ENCODE data around the gene PCGF3. TPM values are rescaled to one million over a fixed set of nuclear protein-coding genes. Genes with fewer than 3 reads are reported as not detected.

PCGF3 gene, protein sequence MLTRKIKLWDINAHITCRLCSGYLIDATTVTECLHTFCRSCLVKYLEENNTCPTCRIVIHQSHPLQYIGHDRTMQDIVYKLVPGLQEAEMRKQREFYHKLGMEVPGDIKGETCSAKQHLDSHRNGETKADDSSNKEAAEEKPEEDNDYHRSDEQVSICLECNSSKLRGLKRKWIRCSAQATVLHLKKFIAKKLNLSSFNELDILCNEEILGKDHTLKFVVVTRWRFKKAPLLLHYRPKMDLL
- 10 to 100 TPM; 24.7 to 25.9 TPM for total RNA-seq

DNA sequence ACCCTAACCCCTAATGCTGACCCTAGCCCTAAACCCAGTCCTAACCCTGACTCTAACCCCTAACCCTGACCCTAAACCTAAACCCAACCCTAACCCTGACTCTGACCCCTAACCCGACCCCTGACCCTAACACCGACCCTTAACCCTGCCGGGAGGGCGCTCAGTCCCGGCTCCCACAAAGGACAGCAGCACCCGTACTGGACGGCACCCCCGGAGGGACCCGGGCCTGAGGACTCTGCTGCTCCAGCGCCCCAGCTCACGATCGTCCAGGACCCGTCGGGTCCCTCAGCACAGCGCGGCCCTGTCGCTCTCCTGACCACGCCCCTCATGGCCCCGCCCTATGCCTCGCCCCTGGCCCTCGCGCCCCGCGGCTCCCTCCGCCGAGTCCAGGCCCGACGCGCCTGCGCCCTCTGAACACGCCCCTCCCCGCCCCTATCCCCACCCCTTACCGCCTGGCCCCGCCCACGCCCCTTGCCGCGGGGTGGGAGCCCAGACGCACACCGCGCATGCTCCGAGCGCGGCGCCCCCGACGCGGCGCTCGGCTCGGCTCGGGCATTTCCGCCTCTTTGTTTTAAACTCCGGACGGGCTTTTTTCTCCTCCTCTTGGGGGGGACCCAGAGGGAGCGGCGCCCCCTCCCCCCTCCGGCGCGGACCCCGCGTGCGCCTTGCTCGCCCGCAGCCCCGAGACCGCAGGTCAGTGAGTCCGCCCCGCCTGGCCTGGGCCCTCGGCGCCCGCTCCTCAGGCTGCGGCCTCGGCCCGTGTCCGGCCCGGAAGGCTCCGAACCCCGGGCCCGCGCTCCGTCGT, at the start of gene PCGF3:
Gene PCGF3 (plus strand): TSS at position 555 of the 805 bp plus-strand sequence. CDS start 27,849 bp downstream, outside the sequence.
- DNase-seq = peak; percentile 96
- Mint-ChIP-seq H3K9me3 (no peaks in the 10 kb centered on the region), H3K4me1 (ENCODE audit: low read depth) (peaks cover 13% of the 10 kb centered on the region), H3K4me3 (peak within 1 kb of the TSS; percentile 76), H3K36me3 (ENCODE audit: low read depth) (no peaks in the 10 kb centered on the region), H3K27ac (no peak within 1 kb of the TSS), H3K27me3 (ENCODE audit: low read depth) (no peaks in the 10 kb centered on the region)
- CTCF ChIA-PET = no interaction called here
- intact Hi-C loops (cut with micrococcal nuclease) = loop anchor here (1.0 to 5.0 kb wide), 7 partner anchors 31 to 977 kb away; partner anchors contain the start of genes ATP5ME, CTBP1, DGKQ and FAM53A

DNA sequence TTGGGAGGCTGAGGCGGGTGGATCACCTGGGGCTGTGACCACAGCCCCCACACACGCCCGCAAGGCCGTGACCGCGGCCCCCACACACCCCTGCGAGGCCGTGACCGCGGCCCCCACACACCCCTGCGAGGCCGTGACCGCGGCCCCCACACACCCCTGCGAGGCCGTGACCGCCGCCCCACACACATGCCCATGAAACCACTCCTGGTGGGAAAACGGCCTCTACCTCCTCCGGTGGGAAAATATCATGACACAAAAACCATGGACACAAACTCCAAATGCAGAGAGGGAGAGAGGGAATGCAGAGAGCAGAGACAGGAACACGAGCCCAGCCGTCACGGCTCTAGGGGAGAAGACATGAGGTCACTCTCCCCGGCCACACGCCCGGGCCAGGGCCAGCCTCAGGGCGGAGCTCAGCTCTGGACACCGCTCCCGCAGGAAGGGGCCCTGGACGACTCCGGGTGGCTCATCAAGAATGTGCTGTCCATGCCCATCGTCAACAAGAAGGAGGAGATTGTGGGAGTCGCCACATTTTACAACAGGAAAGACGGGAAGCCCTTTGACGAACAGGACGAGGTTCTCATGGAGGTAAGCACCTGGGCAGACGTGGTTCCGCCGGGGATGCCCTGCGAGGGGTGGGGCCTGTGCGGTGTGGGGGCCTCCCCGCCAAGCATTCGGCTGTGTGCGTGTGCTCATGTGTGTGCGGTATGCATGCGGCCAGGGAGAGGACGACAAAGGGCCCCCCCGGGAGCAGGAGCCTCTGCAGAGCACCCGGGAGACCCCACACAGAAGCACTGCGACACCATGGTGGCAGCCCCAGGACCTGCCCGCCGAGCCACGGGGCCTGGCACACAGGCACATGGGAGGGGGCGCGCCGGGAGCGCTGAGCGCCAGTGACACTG, 48.9 kb upstream of the PCGF3 start:
- intact Hi-C loops (cut with micrococcal nuclease) = no loop called here
- Mint-ChIP-seq H3K4me1 (ENCODE audit: low read depth) (no peaks in the 10 kb centered on the region), H3K36me3 (ENCODE audit: low read depth) (peaks cover 6% of the 10 kb centered on the region), H3K27me3 (ENCODE audit: low read depth) (no peaks in the 10 kb centered on the region), H3K9me3 (no peaks in the 10 kb centered on the region), H3K27ac (no peak overlapping the region), H3K4me3 (no peak overlapping the region)
- no peak for DNase-seq
- CTCF ChIA-PET = no interaction called here

DNA sequence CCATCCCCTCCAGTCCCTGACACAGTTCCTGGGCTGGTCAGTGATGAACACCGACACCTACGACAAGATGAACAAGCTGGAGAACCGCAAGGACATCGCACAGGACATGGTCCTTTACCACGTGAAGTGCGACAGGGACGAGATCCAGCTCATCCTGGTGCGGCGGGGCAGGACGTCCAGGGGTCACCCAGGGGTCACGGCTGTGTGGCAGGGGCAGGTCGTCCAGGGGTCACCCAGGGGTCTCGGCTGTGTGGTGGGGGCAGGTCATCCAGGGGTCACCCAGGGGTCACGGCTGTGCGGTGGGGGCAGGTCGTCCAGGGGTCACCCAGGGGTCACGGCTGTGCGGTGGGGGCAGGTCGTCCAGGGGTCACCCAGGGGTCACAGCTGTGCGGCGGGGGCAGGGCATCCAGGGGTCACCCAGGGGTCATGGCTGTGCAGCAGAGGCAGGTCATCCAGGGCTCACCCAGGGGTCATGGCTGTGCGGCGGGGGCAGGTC, 48.2 kb upstream of the PCGF3 start:
- no peak overlapping the region for H3K4me3 Mint-ChIP-seq
- CTCF ChIA-PET = no interaction called here
- H3K36me3 Mint-ChIP-seq (ENCODE audit: low read depth) = peaks cover 6% of the 10 kb centered on the region
- intact Hi-C loops (cut with micrococcal nuclease) = no loop called here
- H3K4me1 Mint-ChIP-seq (ENCODE audit: low read depth) = no peaks in the 10 kb centered on the region
- no peaks in the 10 kb centered on the region for H3K27me3 Mint-ChIP-seq (ENCODE audit: low read depth)
- no peaks in the 10 kb centered on the region for H3K9me3 Mint-ChIP-seq
- H3K27ac Mint-ChIP-seq = no peak overlapping the region
- DNase-seq = no peak

DNA sequence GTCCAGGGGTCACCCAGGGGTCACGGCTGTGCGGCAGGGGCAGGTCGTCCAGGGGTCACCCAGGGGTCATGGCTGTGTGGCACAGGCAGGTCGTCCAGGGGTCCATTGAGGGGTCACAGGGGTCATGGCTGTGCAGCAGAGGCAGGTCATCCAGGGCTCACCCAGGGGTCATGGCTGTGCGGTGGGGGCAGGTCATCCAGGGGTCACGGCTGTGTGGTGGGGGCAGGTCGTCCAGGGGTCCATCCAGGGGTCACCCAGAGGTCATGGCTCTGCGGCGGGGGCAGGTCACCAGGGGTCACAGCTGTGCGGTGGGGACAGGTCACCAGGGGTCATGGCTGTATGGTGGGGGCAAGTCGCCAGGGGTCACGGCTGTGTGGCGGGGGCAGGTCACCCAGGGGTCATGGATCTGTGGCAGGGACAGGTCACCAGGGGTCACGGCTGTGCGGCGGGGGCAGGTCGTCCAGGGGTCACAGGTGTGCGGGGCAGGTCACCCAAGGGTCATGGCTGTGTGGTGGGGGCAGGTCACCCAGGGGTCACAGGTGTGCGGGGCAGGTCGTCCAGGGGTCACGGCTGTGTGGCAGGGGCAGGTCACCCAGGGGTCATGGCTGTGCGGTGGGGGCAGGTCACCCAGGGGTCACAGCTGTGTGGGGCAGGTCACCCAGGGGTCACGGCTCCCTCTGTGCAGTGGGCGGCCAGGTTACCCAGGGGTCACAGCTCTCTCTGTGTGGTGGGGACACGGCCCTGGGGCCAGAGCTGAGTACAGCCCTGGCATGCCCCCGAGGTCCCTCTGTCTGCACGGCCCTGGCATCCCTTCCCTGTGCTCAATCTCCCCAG, 47.6 kb upstream of the PCGF3 start:
- DNase-seq = no peak
- intact Hi-C loops (cut with micrococcal nuclease) = no loop called here
- Mint-ChIP-seq H3K4me3 (no peak overlapping the region), H3K27me3 (ENCODE audit: low read depth) (no peaks in the 10 kb centered on the region), H3K27ac (no peak overlapping the region), H3K4me1 (ENCODE audit: low read depth) (peaks cover 5% of the 10 kb centered on the region), H3K36me3 (ENCODE audit: low read depth) (peaks cover 6% of the 10 kb centered on the region), H3K9me3 (no peaks in the 10 kb centered on the region)
- CTCF ChIA-PET = interaction anchor here (0.7 kb wide), 1 partner anchor 55 kb away, joined by 3 read pairs; no protein-coding TSS in a partner anchor

DNA sequence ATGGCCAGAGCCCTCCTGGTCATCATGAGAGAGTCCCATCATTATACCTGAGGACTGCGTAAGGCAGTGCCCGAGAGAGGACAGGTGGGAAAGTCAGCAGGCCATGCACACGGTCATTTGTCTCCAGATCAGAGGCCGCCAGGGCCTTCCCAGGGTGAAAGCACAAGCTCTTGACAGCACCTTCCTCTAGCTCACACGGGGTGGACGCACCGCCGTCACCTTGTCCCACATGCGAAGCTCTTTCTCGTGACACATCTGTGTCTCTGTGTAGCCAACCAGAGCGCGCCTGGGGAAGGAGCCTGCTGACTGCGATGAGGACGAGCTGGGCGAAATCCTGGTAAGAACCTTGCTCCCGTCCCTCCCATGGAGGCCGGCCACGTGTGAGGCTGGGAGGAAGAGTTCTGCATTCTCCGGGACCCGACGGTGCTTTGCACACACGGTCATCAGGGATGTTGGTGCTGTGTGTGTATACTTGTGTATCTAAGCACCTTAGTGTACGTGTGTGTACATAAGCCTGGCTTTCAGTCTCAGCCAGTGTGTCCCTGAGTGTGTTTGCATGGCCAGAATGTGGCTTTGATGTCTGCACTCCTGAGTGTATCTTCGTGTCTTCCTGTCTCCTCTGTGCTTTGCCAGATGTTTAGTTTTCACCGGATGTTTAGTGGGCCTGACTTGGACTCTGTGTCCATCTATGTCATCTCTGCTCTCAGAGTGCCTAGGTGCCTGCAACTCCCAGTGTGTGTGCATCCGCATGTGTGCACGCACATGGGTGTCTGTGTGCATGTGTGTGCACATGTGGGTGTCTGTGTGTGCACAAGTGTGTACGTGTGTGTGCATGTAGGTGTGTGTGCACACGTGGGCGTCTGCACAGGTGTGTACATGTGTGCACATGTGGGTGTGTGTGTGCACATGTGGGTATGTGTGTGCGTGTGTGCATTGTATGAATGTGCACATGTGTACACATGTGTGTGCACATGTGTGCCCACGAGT, 46.7 kb upstream of the PCGF3 start:
- intact Hi-C loops (cut with micrococcal nuclease) = no loop called here
- Mint-ChIP-seq H3K27me3 (ENCODE audit: low read depth) (no peaks in the 10 kb centered on the region), H3K4me3 (no peak overlapping the region), H3K36me3 (ENCODE audit: low read depth) (peaks cover 6% of the 10 kb centered on the region), H3K9me3 (no peaks in the 10 kb centered on the region), H3K27ac (no peak overlapping the region), H3K4me1 (ENCODE audit: low read depth) (peaks cover 6% of the 10 kb centered on the region)
- CTCF ChIA-PET = interaction anchor here (0.7 kb wide), 1 partner anchor 56 kb away, joined by 3 read pairs; no protein-coding TSS in a partner anchor
- no peak for DNase-seq

DNA sequence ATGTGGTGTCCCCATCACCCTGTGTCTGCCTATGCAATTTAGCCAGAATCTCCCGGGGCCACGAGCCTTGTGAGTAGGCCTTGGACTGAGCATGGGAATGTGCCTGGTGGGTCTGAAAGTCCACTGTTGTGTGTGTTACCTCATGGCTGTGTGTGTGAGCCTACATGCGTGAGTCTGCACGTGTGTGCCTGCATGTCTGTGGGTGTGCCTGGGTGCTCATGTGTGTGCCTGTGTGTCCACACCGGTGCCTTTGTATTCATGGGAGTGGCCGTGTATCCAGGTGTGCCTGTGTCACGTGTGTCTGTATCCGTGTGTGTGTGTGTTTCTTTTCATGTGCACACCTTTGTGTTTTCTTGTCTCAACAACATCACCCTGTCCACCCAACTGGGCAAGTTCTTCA, 45.8 kb upstream of the PCGF3 start:
- Mint-ChIP-seq H3K9me3 (no peaks in the 10 kb centered on the region), H3K27ac (no peak overlapping the region), H3K4me3 (no peak overlapping the region), H3K27me3 (ENCODE audit: low read depth) (no peaks in the 10 kb centered on the region), H3K36me3 (ENCODE audit: low read depth) (peaks cover 6% of the 10 kb centered on the region), H3K4me1 (ENCODE audit: low read depth) (peaks cover 11% of the 10 kb centered on the region)
- DNase-seq = no peak
- CTCF ChIA-PET = no interaction called here
- intact Hi-C loops (cut with micrococcal nuclease) = loop anchor here (5.0 kb wide), 1 partner anchor 538 kb away; the partner anchor contains the start of gene ZNF718

DNA sequence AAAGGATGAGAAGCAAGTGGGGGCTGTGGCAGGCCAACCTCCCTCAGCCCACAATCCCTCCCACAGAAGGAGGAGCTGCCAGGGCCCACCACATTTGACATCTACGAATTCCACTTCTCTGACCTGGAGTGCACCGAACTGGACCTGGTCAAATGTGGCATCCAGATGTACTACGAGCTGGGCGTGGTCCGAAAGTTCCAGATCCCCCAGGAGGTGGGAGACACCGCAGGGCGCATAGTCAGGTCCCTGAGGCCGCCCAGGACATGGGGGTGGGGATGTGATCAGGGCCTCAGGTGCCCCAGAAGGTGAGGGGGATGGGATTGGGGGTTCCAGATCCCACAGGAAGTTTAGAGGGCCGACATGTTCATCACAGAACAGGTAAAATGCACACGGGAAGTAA, 45.2 kb upstream of the PCGF3 start:
- H3K27me3 Mint-ChIP-seq (ENCODE audit: low read depth) = no peaks in the 10 kb centered on the region
- CTCF ChIA-PET = no interaction called here
- intact Hi-C loops (cut with micrococcal nuclease) = loop anchor here (5.0 kb wide), 1 partner anchor 538 kb away; the partner anchor contains the start of gene ZNF718
- DNase-seq = no peak
- H3K4me1 Mint-ChIP-seq (ENCODE audit: low read depth) = peaks cover 16% of the 10 kb centered on the region
- H3K27ac Mint-ChIP-seq = no peak overlapping the region
- no peak overlapping the region for H3K4me3 Mint-ChIP-seq
- H3K9me3 Mint-ChIP-seq = no peaks in the 10 kb centered on the region
- peaks cover 6% of the 10 kb centered on the region for H3K36me3 Mint-ChIP-seq (ENCODE audit: low read depth)

DNA sequence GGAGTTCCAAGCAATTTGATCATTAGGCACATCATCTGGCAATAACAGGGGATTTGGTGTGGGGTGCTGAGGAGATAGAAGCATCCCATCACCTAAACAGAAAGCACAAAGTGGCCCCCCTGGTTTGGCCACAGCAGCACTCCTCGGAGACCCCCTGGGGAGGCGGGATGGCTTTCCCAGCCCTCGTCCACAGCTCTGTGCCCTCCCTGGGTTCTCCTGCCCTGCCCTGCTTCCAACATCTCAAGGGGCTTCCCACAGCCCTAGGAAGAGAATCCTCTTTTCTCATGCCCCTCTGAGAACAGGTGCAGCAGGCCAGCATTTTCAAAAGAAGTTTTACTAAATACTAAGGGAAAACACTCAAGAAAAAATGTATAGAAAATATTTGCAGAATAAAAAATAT, 44.4 kb upstream of the PCGF3 start:
- no peak overlapping the region for H3K27ac Mint-ChIP-seq
- H3K27me3 Mint-ChIP-seq (ENCODE audit: low read depth) = no peaks in the 10 kb centered on the region
- intact Hi-C loops (cut with micrococcal nuclease) = loop anchor here (5.0 kb wide), 1 partner anchor 539 kb away; the partner anchor contains the start of gene ZNF718
- peaks cover 18% of the 10 kb centered on the region for H3K4me1 Mint-ChIP-seq (ENCODE audit: low read depth)
- H3K9me3 Mint-ChIP-seq = no peaks in the 10 kb centered on the region
- H3K36me3 Mint-ChIP-seq (ENCODE audit: low read depth) = peaks cover 6% of the 10 kb centered on the region
- no peak overlapping the region for H3K4me3 Mint-ChIP-seq
- CTCF ChIA-PET = no interaction called here
- no peak for DNase-seq

DNA sequence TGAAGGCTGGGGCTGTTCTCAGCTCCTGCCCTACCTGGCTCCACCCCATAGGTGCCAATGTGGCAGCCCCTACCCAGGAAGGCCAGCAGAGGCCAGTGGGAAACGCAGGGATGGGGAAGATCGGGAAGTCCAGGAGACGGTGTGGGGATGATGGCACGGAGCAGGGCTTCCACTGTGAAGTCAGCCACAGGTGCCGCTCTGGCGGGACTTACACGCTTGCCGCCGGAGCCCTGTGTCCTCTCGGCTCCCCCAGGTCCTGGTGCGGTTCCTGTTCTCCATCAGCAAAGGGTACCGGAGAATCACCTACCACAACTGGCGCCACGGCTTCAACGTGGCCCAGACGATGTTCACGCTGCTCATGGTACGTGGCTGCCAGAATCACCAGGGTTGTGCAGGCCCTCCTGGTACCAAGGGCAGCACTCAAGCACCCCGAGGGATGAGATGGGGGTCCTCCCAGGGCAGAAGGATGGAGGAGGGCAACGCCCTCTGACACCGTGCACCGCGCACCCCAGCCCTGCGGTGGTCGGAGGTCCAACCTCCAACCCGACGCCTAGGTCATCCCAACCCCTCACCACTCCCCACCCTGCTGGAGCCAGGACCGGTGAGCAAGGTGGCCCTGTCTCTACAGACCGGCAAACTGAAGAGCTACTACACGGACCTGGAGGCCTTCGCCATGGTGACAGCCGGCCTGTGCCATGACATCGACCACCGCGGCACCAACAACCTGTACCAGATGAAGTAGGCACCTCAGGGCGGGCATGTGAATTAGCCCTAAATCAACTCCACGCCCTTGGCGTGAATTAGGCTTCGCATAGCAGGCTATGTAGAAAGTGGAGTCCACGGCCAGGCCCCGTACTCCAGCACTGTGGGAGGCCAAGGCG, 43.5 kb upstream of the PCGF3 start:
- Mint-ChIP-seq H3K9me3 (no peaks in the 10 kb centered on the region), H3K27me3 (ENCODE audit: low read depth) (no peaks in the 10 kb centered on the region), H3K27ac (no peak overlapping the region), H3K4me1 (ENCODE audit: low read depth) (peaks cover 18% of the 10 kb centered on the region), H3K36me3 (ENCODE audit: low read depth) (peaks cover 6% of the 10 kb centered on the region), H3K4me3 (peak overlapping the region; percentile 41)
- intact Hi-C loops (cut with micrococcal nuclease) = loop anchor here (5.0 kb wide), 1 partner anchor 540 kb away; the partner anchor contains the start of gene ZNF718
- peak; percentile 3 for DNase-seq
- CTCF ChIA-PET = no interaction called here

DNA sequence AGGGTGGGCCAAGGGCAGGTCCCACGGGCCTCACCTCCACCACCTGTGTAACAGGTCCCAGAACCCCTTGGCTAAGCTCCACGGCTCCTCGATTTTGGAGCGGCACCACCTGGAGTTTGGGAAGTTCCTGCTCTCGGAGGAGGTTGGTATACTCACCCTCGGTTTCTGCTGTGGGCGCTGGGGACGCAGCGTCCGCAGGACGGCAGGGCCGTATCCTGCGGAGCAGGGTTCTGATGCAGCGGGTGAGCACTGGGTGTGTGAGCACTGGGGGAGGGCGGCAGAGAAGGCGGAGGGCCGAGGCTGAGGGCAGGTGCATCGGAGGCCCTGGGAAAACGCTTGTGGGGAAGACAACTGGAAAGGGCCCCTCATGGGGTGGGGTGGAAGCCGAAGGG, 42.6 kb upstream of the PCGF3 start:
- peak overlapping the region; percentile 76 for H3K4me3 Mint-ChIP-seq
- intact Hi-C loops (cut with micrococcal nuclease) = loop anchor here (5.0 kb wide), 1 partner anchor 541 kb away; the partner anchor contains the start of gene ZNF718
- peaks cover 18% of the 10 kb centered on the region for H3K4me1 Mint-ChIP-seq (ENCODE audit: low read depth)
- no peaks in the 10 kb centered on the region for H3K9me3 Mint-ChIP-seq
- H3K27me3 Mint-ChIP-seq (ENCODE audit: low read depth) = no peaks in the 10 kb centered on the region
- CTCF ChIA-PET = no interaction called here
- peaks cover 6% of the 10 kb centered on the region for H3K36me3 Mint-ChIP-seq (ENCODE audit: low read depth)
- DNase-seq = peak; percentile 4
- peak overlapping the region; percentile 81 for H3K27ac Mint-ChIP-seq

Data from activated naive CD4-positive, alpha-beta T cell treated with anti-CD3 and anti-CD28 coated beads for 36 hours (primary cell).